Forelimb muscle (tissue), 1 donor: Measurements from ENCODE around the gene USP48. TPM values are rescaled to one million over a fixed set of nuclear protein-coding genes. Genes with fewer than 3 reads are reported as not detected.
"Not testable (repeated sequence)": the region's sequence is repeated elsewhere in the genome, so short reads cannot be mapped to it uniquely, and the experiment has no call there.

Source experiments
- DNase-seq: peaks from one replicate; pipeline ENCODE4 v3.0.0-alpha.2; 2013; ENCODE audit warnings: low read depth
- polyA plus RNA-seq: library from polyadenylated mRNA; unstranded; fragments of 120-200 nt; gene quantifications from one replicate; pipeline ENCODE4 v1.2.1, GENCODE V29; 2013; ENCODE audit not compliant: insufficient read length

The USP48 gene
- polyA plus RNA-seq, 1 donor = 47.4 TPM

DNA sequence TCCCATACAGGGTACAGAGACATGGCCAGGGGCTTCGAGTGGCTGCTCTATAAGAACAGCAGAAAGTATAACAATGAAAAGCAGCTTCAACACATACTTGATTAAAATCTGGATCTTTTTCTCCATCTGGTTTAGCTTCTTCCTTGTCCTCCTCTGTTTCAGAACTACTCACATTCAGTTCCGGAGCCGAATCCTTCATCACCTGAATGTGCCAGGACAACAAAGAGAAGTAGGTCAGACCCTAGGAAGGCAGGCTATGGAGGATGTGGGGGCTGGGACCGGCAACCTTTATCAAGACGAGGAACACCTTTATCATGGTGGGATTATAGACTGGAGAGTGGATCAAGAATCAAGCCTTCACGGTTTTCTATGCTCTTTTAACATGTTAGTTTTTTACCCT lies 81.5 kb downstream of the USP48 start:
- DNase-seq = no peak

DNA sequence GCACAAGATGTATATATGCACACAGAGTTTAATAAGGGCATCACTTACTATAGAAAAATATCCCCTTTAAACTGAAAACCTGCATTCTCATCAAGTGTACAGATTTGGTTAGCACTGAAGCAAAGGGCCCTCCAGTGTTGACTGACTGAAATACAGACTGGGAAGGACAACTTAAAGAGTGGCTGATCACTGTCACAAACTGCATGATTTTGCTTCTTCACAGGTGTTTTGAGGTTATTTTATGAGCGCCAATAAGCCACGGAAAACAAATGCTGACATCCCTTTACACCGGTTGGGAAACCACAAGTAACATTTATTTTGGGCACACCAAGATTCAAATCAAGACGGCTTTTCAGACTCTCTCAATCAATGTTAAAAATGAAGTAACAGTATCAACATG lies 82.9 kb downstream of the USP48 start:
- no peak for DNase-seq

DNA sequence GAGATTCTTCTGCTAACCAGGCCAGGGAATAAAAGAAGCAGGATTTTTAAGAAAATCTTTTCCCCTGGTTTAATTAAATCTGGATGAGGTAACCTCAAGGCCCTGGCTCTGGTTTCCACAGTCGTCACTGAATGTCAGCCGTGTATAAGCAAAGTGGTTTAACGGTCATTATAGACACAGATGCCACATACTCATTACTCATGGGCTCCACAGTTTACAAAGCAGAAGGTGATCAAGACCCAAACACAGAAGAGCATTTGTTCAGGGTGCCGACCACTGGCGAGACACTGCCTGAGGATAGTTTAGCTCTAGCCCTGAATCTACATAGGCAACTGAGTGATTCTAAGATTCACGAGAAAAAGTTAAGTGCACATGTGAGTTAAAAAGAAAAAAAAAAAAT lies 86.0 kb downstream of the USP48 start:
- DNase-seq = no peak

DNA sequence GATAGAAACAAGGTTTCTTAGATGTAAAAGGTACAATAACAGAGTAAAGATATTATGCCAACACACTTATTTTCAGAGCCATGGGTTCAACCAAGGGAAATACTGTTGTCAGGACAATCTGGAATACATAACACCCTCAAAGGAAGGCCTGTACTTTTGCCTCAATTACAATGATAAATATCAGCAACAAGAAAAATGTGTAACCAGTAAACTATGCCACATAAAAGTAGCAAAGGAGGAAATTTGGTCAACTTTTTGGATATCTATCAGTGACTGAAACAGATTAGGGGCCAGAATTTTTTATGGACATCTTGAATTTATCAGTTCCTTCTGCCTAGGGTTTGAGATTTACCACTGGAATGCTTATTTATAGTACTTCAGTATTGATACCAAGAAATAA lies 89.2 kb downstream of the USP48 start:
- DNase-seq = no peak

DNA sequence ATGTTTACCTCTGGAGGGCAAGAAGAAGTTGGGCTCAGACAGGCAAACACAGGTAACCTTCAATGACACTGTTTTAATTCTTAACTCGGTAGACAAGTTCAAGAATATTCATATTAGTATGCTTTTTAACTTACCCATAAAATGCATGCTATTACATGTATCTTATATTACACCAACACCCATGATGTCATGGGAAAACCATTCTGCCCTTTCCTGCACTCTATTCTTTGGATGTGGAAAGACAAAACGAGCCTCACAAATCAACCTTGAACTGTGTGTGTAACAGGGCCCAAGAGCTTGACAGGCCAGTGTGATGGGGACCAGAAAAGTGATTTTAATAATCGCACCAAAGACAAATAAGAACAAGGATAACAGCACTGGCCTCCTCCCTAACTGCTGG lies 91.2 kb downstream of the USP48 start:
- DNase-seq = no peak

DNA sequence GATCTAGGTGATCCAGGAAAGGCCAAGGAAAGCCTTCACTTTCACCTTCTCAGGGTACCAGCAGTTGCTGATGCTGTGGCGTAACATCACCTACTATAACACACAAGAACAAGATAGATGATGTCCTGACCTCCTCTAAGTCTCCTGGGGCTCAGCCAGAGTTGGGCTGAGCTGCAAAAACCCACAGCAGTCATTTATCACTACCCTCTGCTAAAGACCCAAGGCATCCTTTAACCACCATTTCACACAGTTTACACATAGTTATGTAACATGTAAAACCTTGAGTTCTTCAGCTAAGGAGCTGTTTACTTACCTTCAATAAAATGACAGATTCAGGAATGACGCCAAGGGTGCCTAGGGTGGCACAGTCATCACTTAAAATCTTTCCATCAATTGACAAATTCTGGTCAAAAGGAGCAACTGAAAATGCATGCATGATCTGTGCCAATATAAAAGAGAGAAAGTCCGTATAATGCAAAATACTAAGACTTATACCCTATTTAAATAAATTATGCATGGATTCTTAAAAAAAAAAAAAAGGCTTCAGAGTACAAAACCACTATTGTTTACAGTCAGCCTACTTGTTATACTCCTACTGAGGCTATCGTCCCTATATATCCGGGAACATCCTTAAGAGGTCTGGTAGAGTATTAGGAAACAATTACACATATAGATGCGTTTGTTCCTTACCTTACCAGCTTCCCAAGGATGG lies 93.1 kb downstream of the USP48 start:
- no peak for DNase-seq

DNA sequence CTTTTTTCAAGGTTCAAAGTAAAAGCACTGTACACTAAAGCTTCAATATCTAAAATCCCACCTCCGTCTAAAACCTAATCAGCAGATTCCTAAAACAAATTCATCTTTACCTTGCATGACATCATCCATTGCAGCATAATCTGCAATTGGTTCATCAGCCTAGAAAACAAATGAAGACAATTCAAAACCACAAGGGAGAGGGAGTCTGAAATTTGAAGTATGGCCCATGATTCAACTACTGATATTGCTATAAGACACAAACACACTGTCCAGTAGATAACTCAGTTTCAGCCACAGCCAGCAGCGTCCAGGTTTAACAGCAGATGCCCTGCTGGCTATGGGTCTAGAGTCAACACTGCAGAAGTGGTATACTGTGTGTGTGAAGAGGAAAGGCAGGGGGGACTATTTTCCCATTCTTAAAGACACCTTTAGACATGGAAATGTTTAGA lies 95.8 kb downstream of the USP48 start:
- DNase-seq = no peak

DNA sequence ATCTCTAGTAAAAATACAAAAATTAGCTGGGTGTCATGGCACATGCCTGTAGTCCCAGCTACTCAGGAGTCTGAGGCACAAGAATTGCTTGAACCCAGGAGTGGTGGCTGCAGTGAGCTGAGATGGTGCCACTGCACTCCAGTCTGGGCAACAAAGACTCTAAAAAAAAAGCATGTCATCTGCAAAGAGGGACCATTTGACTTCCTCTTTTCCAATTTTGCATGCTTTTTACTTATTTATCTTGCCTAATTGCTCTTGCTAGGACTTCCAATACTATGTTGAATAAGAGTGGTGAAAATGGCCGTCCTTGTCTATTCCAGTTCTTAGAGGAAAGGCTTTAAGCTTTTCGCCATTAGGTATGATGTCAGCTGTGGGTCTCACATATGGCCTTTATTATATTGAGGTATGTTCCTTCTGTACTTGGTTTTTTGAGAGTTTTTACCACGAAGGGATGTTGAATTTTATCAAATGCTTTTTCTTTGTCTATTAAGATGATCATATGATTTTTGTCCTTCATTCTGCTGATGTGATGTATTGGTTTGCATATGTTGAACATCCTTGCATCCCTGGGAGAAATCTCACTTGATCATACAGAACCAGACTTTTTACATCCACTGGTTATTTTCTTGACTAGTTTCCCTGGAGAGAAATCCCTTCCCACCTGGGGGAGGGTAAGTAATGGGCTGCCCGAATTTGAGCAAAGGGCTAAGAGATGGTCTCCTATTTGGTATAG lies 96.8 kb downstream of the USP48 start:
- no peak for DNase-seq

DNA sequence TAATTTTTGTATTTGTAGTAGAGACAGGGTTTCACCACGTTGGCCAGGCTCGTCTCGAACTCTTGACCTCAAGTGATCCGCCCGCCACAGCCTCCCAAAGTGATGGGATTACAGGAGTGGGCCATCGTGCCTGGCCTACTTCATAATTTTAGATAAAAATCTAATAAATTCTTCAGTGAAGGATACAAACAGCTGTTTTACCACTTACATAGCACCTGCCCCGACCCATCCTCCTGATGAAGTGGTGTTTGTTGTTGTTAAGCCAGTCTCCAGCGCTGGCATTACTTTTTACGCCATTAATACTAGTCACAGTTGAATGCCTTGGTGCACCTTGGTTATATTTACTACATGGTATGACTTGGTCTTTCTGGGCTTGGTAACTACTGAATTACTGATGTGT lies 101.5 kb downstream of the USP48 start:
- no peak for DNase-seq

DNA sequence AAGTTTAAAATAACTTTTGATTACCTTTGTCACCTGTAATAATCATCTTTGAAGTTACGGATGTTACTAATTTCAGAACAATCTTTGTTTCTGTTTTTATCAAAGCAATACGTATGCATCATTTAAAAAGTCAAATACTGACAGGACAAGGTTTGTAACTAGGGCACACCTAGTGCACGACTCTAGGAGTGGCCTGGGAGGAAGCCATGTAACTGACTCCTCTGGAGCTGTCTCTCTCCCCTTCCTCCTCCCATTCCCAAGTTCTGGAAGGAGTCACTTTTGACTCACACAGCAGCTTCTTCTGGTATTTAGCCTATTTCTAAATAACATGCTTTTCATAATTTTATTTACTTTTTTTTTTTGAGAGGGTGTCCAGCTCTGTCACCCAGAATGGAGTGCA lies 102.0 kb downstream of the USP48 start:
- no peak for DNase-seq

DNA sequence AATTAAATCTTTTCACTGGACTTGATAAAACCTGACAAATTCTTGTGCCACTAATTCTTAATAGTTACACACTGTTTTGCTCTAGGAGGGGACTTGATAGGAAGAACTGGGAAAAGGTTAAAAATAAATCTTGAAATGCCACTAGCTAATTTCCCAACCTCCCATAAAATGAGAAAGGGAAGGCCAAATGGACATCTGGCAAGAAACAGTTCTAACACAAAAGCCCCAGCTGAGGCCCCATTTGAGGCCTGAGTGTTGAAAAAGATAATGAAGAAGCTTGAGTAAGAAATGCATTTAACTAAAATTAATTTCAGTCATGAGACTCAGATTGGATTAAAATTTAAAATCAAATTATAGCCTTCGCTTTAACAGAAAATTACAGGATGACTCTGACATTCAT lies 102.6 kb downstream of the USP48 start:
- DNase-seq = no peak

DNA sequence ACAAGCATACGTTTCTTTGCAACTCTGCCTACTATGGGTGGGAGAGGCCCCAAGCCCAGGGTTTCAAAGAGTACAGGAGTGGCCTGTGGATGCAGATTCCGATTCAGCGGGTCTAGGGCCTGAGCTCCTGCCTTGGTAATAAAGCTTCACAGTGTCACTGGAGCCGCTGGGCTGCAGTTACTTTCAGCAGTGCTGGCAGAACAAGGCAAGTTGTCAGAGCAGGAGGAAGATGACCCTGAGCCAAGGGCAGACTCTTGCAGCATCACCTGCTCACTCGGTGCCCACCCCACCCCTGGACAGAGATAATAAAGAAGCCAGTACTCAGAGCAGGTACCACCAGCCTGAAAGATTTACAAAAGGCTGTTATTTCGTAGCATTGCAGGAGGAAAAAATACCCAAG lies 105.8 kb downstream of the USP48 start:
- no peak for DNase-seq

DNA sequence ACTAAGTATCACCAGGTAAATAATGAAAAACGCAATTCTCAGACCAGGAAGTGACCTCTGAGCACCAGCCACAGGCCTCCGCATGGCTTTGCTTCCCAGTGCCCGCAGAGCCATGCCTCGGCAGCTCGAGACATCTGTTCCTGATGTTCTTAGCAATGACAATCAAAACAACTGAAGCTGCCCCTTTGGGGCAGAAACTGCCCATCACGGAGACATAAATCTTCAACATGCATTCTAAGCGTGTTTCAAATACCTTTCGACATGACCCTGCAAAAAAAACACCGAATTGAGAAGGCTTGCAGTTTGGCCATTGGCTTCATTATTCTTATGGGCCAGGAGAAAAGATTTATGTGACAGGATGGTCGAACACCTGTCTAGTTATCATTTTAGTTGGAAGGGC lies 108.0 kb downstream of the USP48 start:
- DNase-seq = no peak

DNA sequence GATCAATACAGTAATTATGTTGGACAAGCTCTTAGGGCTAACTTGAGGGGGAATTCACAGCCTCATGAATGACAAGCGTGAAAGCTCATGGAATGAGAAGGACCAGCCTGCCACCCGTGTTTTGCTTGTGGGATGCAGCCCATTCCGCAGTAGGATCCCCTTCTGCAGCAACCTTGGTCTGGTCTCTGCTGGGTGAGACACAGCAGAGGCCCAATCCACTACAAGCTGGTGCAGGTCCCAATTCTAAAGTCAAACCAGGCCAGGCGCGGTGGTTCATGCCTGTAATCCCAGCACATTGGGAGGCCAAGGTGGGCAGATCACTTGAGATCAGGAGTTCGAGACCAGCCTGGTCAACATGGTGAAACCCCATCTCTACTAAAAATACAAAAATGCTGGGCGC lies 109.1 kb downstream of the USP48 start:
- DNase-seq = not testable (repeated sequence)

DNA sequence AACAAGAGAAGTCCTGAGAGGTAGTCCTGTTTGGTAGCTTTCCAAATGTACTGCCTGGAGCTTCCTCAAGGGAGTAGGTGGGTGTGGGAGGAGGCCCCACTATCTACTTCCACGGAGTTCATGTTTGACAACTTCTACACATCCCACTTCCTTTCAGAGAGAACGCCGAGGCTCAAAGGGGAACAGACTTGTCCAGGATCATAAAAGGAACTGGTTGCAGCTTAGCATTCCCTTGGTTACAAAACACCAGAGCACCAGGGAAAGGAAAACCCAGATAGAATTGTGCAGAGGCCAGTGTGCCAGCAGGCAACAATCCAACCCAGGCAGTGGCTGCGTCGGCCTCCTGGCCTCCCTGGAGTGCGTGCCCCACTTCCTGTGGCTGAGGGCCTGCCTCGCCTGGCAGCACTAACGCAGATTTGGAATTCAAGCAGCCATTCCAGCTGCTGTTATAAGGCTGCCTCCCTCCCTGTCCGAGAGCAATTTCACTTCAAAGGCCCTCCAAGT lies 109.6 kb downstream of the USP48 start:
- no peak for DNase-seq

DNA sequence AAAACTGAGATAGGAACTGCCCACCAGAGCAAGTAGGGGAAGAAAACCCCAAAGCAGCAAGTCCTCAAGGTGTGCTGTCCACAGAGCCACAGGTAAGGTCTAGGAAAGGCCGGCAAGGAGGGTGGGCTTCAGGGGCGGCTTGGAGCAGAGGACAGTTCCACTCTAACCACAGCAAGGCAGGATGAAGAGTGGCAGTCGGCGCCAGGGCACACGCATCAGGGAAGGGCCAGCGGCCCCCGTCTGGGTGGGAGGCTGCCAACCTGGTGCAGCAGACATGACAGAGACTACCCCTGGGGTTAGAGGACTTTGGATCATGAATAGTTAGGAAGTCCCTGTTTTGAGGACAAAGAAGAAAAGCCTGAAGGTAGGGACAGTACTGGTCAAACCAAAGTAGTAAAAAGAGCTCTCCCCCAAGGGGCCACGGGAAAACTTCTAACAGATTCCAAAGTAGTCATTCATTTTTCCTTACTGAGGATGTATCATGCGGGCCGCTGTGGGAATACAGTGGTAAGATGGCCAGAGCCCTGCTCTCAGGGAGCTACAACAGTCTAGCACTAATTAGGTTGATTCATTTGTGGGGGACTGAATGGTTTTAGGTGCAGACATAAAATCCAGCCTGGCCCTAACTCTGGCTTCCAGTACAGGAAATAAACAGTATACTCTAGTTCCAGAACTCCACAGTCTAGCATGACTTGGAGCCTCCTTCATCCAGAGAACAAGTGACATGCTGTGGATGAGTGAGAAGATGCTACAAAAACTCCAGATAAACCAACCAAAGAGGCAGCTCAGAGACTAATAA lies 110.3 kb downstream of the USP48 start:
- DNase-seq = no peak

DNA sequence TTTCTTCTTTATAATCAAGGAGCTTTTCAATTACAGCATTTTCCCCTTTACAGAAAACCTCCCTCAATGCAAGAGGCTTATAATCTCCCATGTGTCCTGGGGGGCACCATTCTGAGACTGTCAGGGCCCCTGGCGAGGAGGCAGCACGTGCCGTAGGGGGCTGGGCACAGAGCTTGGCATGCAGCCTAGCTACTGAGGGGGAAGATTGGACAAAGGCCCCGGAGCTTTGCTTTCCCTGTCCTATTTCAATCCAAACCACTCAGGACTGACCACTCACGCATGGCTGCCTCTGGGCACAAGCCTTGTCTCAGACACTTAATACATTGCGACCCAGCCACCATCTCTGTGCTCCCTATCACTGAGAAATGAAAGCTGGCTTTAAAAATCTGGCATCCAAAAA lies 111.0 kb downstream of the USP48 start:
- no peak for DNase-seq

DNA sequence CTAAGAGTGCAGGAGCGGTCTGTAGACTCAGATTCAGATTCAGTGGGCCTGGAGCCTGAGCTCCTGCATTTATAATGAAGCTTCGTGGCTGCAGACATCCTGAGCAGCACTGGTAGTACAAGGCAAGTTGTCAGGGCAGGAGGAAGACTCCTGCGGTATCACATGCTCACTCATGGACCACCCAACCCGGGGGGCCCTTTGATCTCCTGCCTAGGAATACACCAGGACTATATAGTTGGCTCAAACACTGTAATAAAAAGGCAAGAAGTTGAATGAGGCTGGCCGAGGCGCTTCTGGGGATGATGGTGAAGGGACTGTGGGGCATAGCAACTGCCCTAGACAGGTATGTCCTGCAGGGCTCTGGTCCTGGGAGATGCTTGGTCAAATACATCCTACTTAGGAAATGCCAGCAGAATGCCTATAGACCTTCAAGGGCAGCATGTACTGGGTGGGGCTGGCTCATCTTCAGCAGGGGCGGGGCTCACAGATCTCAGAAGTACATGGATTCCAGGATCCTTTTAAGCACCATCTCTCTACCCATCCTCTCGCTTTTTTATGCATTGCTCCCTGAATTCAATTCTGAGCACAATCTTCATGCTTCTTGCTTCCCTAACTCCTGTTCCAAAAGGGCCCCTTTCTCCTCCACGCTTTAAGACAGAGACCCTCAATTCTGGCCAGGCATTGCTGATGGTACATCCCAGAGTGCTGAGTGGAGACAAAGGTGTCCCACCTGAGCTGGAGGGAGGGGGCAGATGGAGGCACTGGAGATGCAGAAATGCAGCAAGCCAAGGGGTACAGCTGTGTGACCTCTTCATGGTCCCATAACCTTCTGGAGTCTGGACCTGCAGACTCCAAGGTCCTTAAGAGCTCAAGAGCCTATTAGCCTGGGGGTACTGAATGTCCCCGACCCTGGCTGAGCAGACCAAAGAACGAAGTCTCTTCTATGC lies 111.7 kb downstream of the USP48 start:
- DNase-seq = no peak

DNA sequence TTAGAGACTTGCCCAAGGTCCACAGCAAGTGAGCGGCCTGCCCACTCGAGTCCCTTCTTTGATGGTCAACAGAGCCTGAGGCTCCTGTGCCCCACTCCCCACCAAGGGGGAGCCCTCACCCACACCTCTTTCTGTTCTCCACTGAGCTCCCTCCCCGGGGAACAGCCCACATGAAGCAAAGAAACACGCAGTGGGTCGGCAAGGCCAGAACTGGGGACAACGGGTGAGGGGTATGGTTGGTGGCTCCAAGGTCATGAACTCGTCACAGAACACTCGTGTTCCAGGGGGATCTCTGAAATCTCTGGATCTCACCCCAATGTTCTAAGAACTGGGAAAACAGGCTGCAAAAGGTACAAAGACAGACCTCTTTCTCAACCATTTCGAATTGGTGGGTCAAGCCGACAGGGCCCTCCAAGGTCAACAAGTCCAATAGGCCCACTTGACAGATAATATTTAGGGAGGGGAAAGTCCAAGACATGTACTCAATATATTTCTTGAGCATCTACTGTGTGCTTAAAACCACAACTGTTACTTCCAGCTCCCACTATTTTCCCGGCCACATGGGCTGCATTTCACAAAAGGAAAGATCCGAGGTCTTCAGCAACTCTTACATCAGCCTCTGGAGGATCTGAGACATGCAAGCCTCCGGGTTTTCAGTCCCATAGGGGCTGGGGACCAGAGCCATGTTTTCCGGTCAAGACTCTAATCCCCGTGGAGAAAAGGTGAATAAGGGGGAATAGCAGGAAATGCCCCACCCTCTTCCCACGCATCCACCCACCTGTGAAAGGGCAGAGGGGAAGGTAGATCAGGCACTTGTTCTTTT lies 112.7 kb downstream of the USP48 start:
- DNase-seq = no peak

DNA sequence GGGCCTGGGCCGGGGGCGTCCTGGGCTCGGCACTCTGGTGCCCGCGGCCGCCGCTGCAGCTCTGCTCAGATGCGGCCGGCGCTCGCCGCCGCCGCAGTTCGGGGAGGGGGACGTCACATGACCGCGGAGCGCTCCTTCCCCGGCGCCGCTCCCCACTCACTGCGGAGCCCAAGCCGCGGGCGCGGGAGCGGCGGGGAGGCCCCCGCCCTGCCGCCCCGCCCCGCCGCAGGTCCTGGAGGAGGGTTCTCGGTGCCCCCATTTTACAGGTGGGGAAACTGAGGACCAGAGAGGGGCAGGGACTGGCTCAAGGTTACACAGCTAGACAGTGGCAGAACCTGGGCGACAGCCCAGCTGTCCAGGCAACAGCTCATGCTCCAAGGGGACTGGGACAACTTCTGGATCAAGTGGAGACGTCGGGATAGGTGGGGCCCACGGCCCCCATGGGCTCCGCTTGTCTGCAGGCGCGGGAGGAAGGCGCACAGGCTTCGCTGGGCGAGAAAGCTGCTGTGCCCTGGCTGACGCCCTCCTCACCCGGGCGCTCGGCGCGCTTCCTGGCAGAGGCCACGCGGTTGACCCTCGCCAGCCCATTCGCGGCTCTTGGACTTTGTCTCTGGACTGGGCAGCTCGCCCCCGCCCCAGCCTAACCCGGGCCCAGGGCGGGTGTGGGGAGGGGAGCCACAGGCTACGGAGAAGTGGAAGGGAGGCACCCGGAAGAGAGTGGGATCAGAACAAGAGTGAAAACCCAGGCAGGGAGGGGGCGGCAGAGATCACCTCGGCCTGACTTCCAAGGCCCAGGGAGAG lies 113.5 kb downstream of the USP48 start, which contains the start of gene RAP1GAP:
Gene RAP1GAP, minus strand, starts transcription at position 100 of the 801 bp plus-strand sequence. CDS start 49,325 bp downstream, outside the sequence.
- no peak for DNase-seq
